Measurements from ENCODE around the gene G3BP2. TPM values are rescaled to one million over a fixed set of nuclear protein-coding genes. Genes with fewer than 3 reads are reported as not detected.

The G3BP2 gene
- total and polyA plus RNA-seq, 9 donors: 31.4 to 122 (median 83.1) TPM

- H3K36me3 ChIP-seq: no peaks in the 10 kb centered on the region
- TF ChIP-seq EP300 (IDR thresholded peaks at IDR 0.05) (no peak), POLR2A (IDR thresholded peaks at IDR 0.05) (no peak)
- TF ChIP-seq, protein P1, sequence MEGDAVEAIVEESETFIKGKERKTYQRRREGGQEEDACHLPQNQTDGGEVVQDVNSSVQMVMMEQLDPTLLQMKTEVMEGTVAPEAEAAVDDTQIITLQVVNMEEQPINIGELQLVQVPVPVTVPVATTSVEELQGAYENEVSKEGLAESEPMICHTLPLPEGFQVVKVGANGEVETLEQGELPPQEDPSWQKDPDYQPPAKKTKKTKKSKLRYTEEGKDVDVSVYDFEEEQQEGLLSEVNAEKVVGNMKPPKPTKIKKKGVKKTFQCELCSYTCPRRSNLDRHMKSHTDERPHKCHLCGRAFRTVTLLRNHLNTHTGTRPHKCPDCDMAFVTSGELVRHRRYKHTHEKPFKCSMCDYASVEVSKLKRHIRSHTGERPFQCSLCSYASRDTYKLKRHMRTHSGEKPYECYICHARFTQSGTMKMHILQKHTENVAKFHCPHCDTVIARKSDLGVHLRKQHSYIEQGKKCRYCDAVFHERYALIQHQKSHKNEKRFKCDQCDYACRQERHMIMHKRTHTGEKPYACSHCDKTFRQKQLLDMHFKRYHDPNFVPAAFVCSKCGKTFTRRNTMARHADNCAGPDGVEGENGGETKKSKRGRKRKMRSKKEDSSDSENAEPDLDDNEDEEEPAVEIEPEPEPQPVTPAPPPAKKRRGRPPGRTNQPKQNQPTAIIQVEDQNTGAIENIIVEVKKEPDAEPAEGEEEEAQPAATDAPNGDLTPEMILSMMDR (IDR thresholded peaks at IDR 0.05): no peak
Measured at GRCh38 chr4:75660491-75660890, 12.7 kb downstream of the G3BP2 start.

DNA sequence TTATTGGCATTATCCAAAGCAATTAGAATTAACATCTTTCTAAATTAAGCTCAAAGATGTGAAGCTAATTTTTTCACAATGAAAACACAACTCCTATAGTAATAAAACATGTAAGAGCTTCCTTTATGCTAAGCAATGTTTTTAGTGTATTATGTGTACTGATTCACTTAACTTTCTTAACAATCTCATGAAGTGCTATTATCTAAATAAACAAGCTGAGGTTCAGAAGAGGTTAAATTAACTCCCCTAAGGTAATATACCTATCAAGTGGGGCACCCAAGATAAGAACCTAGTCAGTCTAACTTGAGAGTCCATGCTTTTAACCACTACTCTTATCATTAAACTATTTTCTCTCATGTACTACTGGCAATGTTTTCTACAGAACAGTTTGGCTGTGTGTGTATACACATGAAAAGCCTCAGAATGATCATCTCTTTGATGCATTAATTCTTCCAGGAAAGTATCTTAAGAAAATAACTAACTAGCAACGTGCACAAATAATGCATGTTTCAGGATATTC lies 13.6 kb downstream of the G3BP2 start:
- no peaks in the 10 kb centered on the region for H3K36me3 ChIP-seq
- H3K9me3 ChIP-seq: no peaks in the 10 kb centered on the region
- intact Hi-C loops (cut with DNase I): loop anchor here in 1 of 4 donors (10.0 kb wide), 1 partner anchor 145 kb away; the partner anchor contains the start of genes RCHY1 and THAP6
- 72 to 88% (median 82%) methylated on average over 1 of the region's 1 CpG for WGBS, 3 donors
- H3K27me3 ChIP-seq: no peaks in the 10 kb centered on the region
- peaks cover 3% of the 10 kb centered on the region for H3K4me1 ChIP-seq (ENCODE audit: insufficient read depth)
- TF ChIP-seq, protein P1 (IDR thresholded peaks at IDR 0.05): no peak
- no peak for TF ChIP-seq POLR2A (IDR thresholded peaks at IDR 0.05)
- no peak for TF ChIP-seq EP300 (IDR thresholded peaks at IDR 0.05)
- no peak overlapping the region for H3K4me3 ChIP-seq
- H3K27ac ChIP-seq: no peak overlapping the region
- DNase-seq: no peak

More at GRCh38 chr4:75660491-75660890, 12.7 kb downstream of the G3BP2 start:
- Histone ChIP-seq H3K4me1 (ENCODE audit: insufficient read depth) (peaks cover 5% of the 10 kb centered on the region), H3K27ac (no peak overlapping the region), H3K9me3 (no peaks in the 10 kb centered on the region), H3K4me3 (no peak overlapping the region), H3K27me3 (no peaks in the 10 kb centered on the region)
- intact Hi-C loops (cut with DNase I): loop anchor here in 1 of 4 donors (10.0 kb wide), 1 partner anchor 146 kb away; the partner anchor contains the start of genes RCHY1 and THAP6
- no peak for DNase-seq
- WGBS, 3 donors: 86 to 92% (median 91%) methylated on average over 2 of the region's 2 CpGs

GRCh38 chr4:75658876-75659275 lies 14.3 kb downstream of the G3BP2 start:
- Histone ChIP-seq H3K9me3 (no peaks in the 10 kb centered on the region), H3K36me3 (no peaks in the 10 kb centered on the region), H3K27me3 (no peaks in the 10 kb centered on the region), H3K4me3 (no peak overlapping the region), H3K27ac (no peak overlapping the region), H3K4me1 (ENCODE audit: insufficient read depth) (peaks cover 3% of the 10 kb centered on the region)
- intact Hi-C loops (cut with DNase I): no loop called here
- DNase-seq: no peak
- TF ChIP-seq, protein P1 (IDR thresholded peaks at IDR 0.05): no peak
- no peak for TF ChIP-seq POLR2A (IDR thresholded peaks at IDR 0.05)
- TF ChIP-seq EP300 (IDR thresholded peaks at IDR 0.05): no peak
- 81 to 85% (median 84%) methylated on average over 4 of the region's 4 CpGs for WGBS, 3 donors

- WGBS, 3 donors: 76 to 90% (median 78%) methylated on average over 2 of the region's 2 CpGs
- Histone ChIP-seq H3K4me3 (no peak overlapping the region), H3K27ac (no peak overlapping the region), H3K4me1 (ENCODE audit: insufficient read depth) (no peaks in the 10 kb centered on the region), H3K36me3 (no peaks in the 10 kb centered on the region), H3K27me3 (no peaks in the 10 kb centered on the region), H3K9me3 (no peaks in the 10 kb centered on the region)
- DNase-seq: no peak
- intact Hi-C loops (cut with DNase I): no loop called here
- TF ChIP-seq, protein P1 (IDR thresholded peaks at IDR 0.05): no peak
- no peak for TF ChIP-seq EP300 (IDR thresholded peaks at IDR 0.05)
- TF ChIP-seq POLR2A (IDR thresholded peaks at IDR 0.05): no peak
Measured at GRCh38 chr4:75655562-75655961, 17.6 kb downstream of the G3BP2 start.
